Uterus (tissue), 4 donors: ENCODE data around the gene OXCT1. TPM values are rescaled to one million over a fixed set of nuclear protein-coding genes. Genes with fewer than 3 reads are reported as not detected.
A peak's percentile ranks its signal among the peaks of the same experiment; 100 is the strongest.

ENCODE experiments used
- DNase-seq, 2 donors: peaks; one replicate each; pipeline ENCODE4 v3.0.0-alpha.2; 2019 to 2020
- H3K27ac ChIP-seq, 2 donors: fragments of 200-600 bp; sonication (generic); 1 replicate in 1 of 2; 2 replicates in 1 of 2; pipeline ENCODE4 v1.5.1; 2016 to 2018
- H3K27me3 ChIP-seq, 2 donors: fragments of 200-600 bp; sonication (generic); one replicate each; pipeline ENCODE4 v1.5.1; 2018 to 2019; ENCODE audit warnings: control low read depth in 1 of 2
- H3K36me3 ChIP-seq, 2 donors: fragments of 200-600 bp; sonication (generic); one replicate each; pipeline ENCODE4 v1.5.1; 2019; ENCODE audit warnings: control low read depth in 1 of 2
- H3K4me1 ChIP-seq, 2 donors: fragments of 200-600 bp; sonication (generic); one replicate each; pipeline ENCODE4 v1.5.1; 2018 to 2019; ENCODE audit warnings: control low read depth in 1 of 2
- H3K4me3 ChIP-seq, 2 donors: fragments of 200-600 bp; sonication (generic); 1 replicate in 1 of 2; 2 replicates in 1 of 2; pipeline ENCODE4 v1.5.1; 2018 to 2019; ENCODE audit warnings: mild to moderate bottlenecking in 1 of 2
- H3K9me3 ChIP-seq, 2 donors: fragments of 200-600 bp; sonication (generic); one replicate each; pipeline ENCODE4 v1.5.1; 2019; ENCODE audit warnings: control low read depth in 1 of 2
- POLR2A ChIP-seq, 2 donors: fragments of 450-650 bp; IDR thresholded peaks; one replicate each; pipeline ENCODE4 v1.6.1; 2016; ENCODE audit warnings: antibody characterized with exemption in 2 of 2, mild to moderate bottlenecking in 1 of 2, moderate library complexity in 1 of 2
- intact Hi-C: fragments of 100-400 bp; cut with DNase I; formaldehyde crosslinking; loops from one replicate; pipeline ENCODE4 v1.15.1; 2023; ENCODE audit warnings: low total_unique reads
- total RNA-seq, 4 donors: library from RNA; depleted of rRNA in 3 of 4; stranded (reverse); fragments of >200 nt in 3 of 4; gene quantifications; one replicate each; pipeline versions ENCODE4 v1.1.0 to v1.2.4, GENCODE V29; 2014 to 2023
- TF ChIP-seq, protein P1 (sequence below), 4 experiments: fragments of 200-600 bp in 2 of 4; fragments of 450-650 bp in 2 of 4; sonication (generic) in 2 of 4; IDR thresholded peaks; one replicate each; pipeline ENCODE4 v1.5.1; 2016 to 2019; ENCODE audit warnings: antibody characterized with exemption in 4 of 4, mild to moderate bottlenecking in 2 of 4, moderate library complexity in 1 of 4
- donor health status: DM: yes; HTN: yes; CAD: no.

OXCT1 gene
- total RNA-seq, 4 donors from 2014 or later = 11.2 to 37.3 (median 27.0) TPM

DNA sequence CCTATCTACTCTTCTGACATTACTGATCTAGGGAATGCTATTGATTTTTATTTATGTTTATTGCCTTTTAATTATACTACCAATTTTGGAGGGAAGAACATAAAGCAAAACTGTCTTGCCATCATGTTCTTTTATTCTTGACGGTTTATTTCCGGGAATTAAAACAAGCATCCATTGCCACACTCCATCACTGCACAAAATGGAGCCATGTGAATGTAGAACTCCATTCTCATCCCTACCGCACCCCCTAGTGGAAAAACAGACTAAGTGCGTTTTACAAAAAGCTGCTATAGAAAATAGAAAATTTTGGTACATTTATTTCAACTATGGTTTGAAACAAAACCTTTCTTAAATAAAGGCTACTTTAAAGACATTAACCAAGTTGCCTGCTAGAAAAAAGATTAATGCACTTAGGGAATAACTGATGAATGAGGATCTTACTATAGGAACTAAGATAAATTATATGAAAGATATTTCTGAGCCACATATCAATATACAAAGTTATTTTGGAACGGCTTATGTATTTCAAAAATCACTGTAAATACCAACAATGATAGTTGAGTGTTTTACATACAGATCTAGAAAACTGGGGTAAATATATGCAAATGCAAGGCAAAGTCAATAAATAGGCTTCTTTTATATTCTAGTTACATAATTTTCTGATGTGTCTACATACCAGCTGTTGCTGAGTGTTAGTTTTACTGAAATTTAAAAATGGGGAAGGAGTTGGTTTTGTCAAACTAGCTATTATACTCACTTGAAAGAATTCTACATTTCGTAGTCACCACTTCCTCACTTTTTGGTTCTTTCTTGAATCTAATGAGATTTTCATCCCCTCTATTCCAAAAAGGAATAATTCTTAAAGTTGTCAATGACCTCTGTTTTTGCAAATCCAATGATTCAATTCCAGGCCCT, 26.5 kb downstream of the OXCT1 start:
- Histone ChIP-seq H3K4me3 (no peak overlapping the region), H3K4me1 (no peaks in the 10 kb centered on the region), H3K36me3 (no peaks in the 10 kb centered on the region), H3K27me3 (no peaks in the 10 kb centered on the region), H3K27ac (no peak overlapping the region), H3K9me3 (no peaks in the 10 kb centered on the region)
- peak in 1 of 2 donors; percentile 24 for DNase-seq
- intact Hi-C loops = no loop called here
- TF ChIP-seq POLR2A (IDR thresholded peaks at IDR 0.05) = no peak
- TF ChIP-seq, protein P1, sequence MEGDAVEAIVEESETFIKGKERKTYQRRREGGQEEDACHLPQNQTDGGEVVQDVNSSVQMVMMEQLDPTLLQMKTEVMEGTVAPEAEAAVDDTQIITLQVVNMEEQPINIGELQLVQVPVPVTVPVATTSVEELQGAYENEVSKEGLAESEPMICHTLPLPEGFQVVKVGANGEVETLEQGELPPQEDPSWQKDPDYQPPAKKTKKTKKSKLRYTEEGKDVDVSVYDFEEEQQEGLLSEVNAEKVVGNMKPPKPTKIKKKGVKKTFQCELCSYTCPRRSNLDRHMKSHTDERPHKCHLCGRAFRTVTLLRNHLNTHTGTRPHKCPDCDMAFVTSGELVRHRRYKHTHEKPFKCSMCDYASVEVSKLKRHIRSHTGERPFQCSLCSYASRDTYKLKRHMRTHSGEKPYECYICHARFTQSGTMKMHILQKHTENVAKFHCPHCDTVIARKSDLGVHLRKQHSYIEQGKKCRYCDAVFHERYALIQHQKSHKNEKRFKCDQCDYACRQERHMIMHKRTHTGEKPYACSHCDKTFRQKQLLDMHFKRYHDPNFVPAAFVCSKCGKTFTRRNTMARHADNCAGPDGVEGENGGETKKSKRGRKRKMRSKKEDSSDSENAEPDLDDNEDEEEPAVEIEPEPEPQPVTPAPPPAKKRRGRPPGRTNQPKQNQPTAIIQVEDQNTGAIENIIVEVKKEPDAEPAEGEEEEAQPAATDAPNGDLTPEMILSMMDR (IDR thresholded peaks at IDR 0.05) = peak; percentile 62 to 72 (median 71)

DNA sequence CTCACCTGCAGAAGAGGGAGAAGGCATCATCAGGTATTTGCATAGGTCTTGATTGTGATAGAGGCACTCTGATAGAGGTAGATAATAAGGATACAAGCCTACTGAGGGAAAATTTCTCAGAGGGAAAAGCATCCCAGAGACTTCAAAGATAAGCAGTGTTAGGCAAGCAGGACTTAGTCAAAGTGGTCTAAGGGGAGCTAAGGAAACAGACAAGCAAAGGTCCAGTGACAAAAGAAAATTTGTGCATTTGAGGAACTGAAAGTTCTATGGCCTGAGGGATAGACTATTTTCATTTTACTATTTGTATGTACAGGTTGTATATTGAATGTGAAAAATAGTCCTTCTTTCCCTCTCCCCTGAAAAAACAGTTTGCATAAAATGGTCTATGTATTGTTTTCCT, 27.4 kb downstream of the OXCT1 start:
- no peaks in the 10 kb centered on the region for H3K36me3 ChIP-seq
- no peak for DNase-seq
- H3K4me1 ChIP-seq = no peaks in the 10 kb centered on the region
- intact Hi-C loops = no loop called here
- TF ChIP-seq, protein P1 (IDR thresholded peaks at IDR 0.05) = no peak
- TF ChIP-seq POLR2A (IDR thresholded peaks at IDR 0.05) = no peak
- no peak overlapping the region for H3K27ac ChIP-seq
- no peaks in the 10 kb centered on the region for H3K27me3 ChIP-seq
- H3K4me3 ChIP-seq = no peak overlapping the region
- H3K9me3 ChIP-seq = no peaks in the 10 kb centered on the region

DNA sequence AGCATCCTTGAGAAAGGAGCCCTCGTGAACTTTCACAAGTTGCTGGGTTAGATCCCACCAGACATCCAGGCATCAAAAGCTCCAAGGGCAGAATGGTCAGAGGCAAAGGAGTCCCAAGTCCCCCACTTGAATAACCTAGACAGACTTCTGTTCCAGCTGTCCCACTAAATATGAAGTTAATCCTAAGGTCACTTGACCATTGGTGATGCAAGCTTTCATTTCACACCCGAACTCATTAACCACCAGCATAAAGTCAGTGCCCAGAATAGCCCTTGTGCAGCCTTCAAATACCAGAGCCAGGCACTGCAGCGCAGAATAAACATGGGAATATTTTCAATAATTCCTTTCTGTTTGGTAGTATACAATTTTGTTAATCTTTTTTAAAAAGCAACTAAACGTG, 28.9 kb downstream of the OXCT1 start:
- H3K27ac ChIP-seq = no peak overlapping the region
- no peaks in the 10 kb centered on the region for H3K4me1 ChIP-seq
- no peaks in the 10 kb centered on the region for H3K27me3 ChIP-seq
- intact Hi-C loops = no loop called here
- H3K9me3 ChIP-seq = no peaks in the 10 kb centered on the region
- no peak overlapping the region for H3K4me3 ChIP-seq
- TF ChIP-seq POLR2A (IDR thresholded peaks at IDR 0.05) = no peak
- TF ChIP-seq, protein P1 (IDR thresholded peaks at IDR 0.05) = no peak
- no peaks in the 10 kb centered on the region for H3K36me3 ChIP-seq
- DNase-seq = no peak

DNA sequence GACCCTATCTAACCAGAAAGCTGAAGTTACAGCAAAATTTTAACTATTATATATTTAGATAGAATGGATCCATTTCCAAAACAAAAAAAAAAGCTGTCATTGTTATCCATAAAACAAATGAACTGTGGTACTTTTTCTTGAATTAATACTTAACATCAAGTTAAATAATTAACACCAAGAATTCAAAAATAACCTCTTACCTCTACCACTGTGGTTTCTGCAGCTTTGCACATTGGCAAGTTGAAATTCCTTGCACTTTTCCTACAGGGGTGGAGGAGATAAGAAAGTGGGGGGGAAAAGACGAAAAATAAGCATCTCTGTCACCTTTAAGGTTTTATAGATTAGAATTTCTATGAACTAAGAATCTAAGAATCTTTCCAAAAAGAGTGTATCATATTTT, 30.0 kb downstream of the OXCT1 start:
- no peak for TF ChIP-seq POLR2A (IDR thresholded peaks at IDR 0.05)
- TF ChIP-seq, protein P1 (IDR thresholded peaks at IDR 0.05) = no peak
- Histone ChIP-seq H3K4me1 (no peaks in the 10 kb centered on the region), H3K4me3 (no peak overlapping the region), H3K27ac (no peak overlapping the region), H3K36me3 (no peaks in the 10 kb centered on the region), H3K9me3 (no peaks in the 10 kb centered on the region), H3K27me3 (no peaks in the 10 kb centered on the region)
- intact Hi-C loops = no loop called here
- no peak for DNase-seq

DNA sequence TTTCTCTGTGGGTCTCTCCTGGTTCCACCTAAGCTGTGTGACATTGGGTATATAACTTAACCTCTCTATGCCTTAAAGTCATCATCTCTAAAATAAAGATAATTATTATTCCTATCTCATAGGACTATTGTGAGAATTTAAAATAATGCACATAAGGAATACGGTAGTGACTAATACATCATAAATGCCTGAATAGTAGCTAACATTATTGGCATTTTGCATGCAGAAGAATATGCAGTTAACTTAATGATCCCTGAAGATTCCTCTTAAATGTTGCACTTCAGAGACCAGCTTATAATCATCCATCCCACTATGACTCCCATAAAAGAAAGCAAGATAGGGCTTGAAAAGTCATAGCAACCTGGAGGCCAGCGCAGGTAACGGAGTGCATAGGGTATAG, 32.4 kb downstream of the OXCT1 start:
- no peak overlapping the region for H3K27ac ChIP-seq
- no peaks in the 10 kb centered on the region for H3K4me1 ChIP-seq
- no peak overlapping the region for H3K4me3 ChIP-seq
- intact Hi-C loops = no loop called here
- TF ChIP-seq, protein P1 (IDR thresholded peaks at IDR 0.05) = no peak
- no peak for TF ChIP-seq POLR2A (IDR thresholded peaks at IDR 0.05)
- H3K9me3 ChIP-seq = no peaks in the 10 kb centered on the region
- DNase-seq = no peak
- no peaks in the 10 kb centered on the region for H3K27me3 ChIP-seq
- no peaks in the 10 kb centered on the region for H3K36me3 ChIP-seq
